Fibroblast of the aortic adventitia (primary cell): Measurements from ENCODE around the gene GRIFIN. TPM values are rescaled to one million over a fixed set of nuclear protein-coding genes. Genes with fewer than 3 reads are reported as not detected.

Source experiments
- DNase-seq: peaks from one replicate; pipeline ENCODE4 v3.0.0-alpha.2; 2010; ENCODE audit warnings: low read depth
- H3K4me3 ChIP-seq: 2 replicates; pipeline ENCODE4 v1.5.1; 2011; ENCODE audit warnings: low read depth, mild to moderate bottlenecking, control low read depth, low read length, moderate library complexity
- total RNA-seq: library from RNA; depleted of rRNA; stranded (reverse); fragments of >200 nt; gene quantifications from 2 replicates; pipeline ENCODE4 v1.2.3, GENCODE V29; 2012; ENCODE audit warnings: low replicate concordance
- TF ChIP-seq, protein P1 (sequence below): IDR thresholded peaks from 2 replicates; pipeline ENCODE4 v1.5.1; 2011; ENCODE audit warnings: mild to moderate bottlenecking, low read length, control low read depth, inconsistent platforms; ENCODE audit not compliant: insufficient read depth

GRIFIN gene
- total RNA-seq, 1 donor, result not detected

- no peak for DNase-seq
- H3K4me3 ChIP-seq, result no peak overlapping the region
- TF ChIP-seq, protein P1, sequence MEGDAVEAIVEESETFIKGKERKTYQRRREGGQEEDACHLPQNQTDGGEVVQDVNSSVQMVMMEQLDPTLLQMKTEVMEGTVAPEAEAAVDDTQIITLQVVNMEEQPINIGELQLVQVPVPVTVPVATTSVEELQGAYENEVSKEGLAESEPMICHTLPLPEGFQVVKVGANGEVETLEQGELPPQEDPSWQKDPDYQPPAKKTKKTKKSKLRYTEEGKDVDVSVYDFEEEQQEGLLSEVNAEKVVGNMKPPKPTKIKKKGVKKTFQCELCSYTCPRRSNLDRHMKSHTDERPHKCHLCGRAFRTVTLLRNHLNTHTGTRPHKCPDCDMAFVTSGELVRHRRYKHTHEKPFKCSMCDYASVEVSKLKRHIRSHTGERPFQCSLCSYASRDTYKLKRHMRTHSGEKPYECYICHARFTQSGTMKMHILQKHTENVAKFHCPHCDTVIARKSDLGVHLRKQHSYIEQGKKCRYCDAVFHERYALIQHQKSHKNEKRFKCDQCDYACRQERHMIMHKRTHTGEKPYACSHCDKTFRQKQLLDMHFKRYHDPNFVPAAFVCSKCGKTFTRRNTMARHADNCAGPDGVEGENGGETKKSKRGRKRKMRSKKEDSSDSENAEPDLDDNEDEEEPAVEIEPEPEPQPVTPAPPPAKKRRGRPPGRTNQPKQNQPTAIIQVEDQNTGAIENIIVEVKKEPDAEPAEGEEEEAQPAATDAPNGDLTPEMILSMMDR, result no peak
Measured at GRCh38 chr7:2497500-2498336, 21.5 kb upstream of the GRIFIN start.

- TF ChIP-seq, protein P1, result no peak
- DNase-seq, result no peak
- H3K4me3 ChIP-seq, result no peak overlapping the region
Measured at GRCh38 chr7:2497065-2497464, 20.9 kb upstream of the GRIFIN start.

- DNase-seq, result no peak
- TF ChIP-seq, protein P1, result no peak
- H3K4me3 ChIP-seq, result no peak overlapping the region
Measured at GRCh38 chr7:2496375-2496774, 20.2 kb upstream of the GRIFIN start.

- DNase-seq, result no peak
- H3K4me3 ChIP-seq, result no peak overlapping the region
- TF ChIP-seq, protein P1, result no peak
Measured at GRCh38 chr7:2495418-2496299, 19.5 kb upstream of the GRIFIN start.

GRCh38 chr7:2494191-2495130, 18.3 kb upstream of the GRIFIN start:
- no peak overlapping the region for H3K4me3 ChIP-seq
- TF ChIP-seq, protein P1, result no peak
- no peak for DNase-seq
